Measurements from ENCODE around the gene FAM168A. TPM values are rescaled to one million over a fixed set of nuclear protein-coding genes. Genes with fewer than 3 reads are reported as not detected.

The FAM168A gene
- total RNA-seq, 2 donors from 2014 or later, result 34.0 to 36.0 TPM

- ATAC-seq (ENCODE audit: insufficient number of reproducible peaks, low FRiP score, low read depth), result no peak
- no peaks in the 10 kb centered on the region for H3K36me3 ChIP-seq
- no peak overlapping the region for H3K27ac ChIP-seq
- H3K9me3 ChIP-seq, result no peaks in the 10 kb centered on the region
- H3K4me3 ChIP-seq, result no peak overlapping the region
- no peaks in the 10 kb centered on the region for H3K4me1 ChIP-seq (ENCODE audit: control insufficient read depth in 1 of 2, low read depth in 2 of 2)
- no peaks in the 10 kb centered on the region for H3K27me3 ChIP-seq (replicated peaks; ENCODE audit: insufficient read depth)
- no peak for TF ChIP-seq CTCF (IDR thresholded peaks at IDR 0.05)
- DNase-seq (ENCODE audit: low spot score), result no peak
Observed at GRCh38 chr11:73633999-73634398, 36.1 kb upstream of the FAM168A start.

GRCh38 chr11:73632996-73633395 is 35.1 kb upstream of the FAM168A start:
- Histone ChIP-seq H3K4me3 (no peak overlapping the region), H3K27ac (no peak overlapping the region), H3K36me3 (no peaks in the 10 kb centered on the region), H3K9me3 (no peaks in the 10 kb centered on the region), H3K4me1 (ENCODE audit: control insufficient read depth in 1 of 2, low read depth in 2 of 2) (no peaks in the 10 kb centered on the region), H3K27me3 (replicated peaks; ENCODE audit: insufficient read depth) (no peaks in the 10 kb centered on the region)
- DNase-seq (ENCODE audit: low spot score), result no peak
- no peak for TF ChIP-seq CTCF (IDR thresholded peaks at IDR 0.05)
- no peak for ATAC-seq (ENCODE audit: insufficient number of reproducible peaks, low FRiP score, low read depth)

GRCh38 chr11:73629907-73630306 is 32.0 kb upstream of the FAM168A start:
- no peaks in the 10 kb centered on the region for H3K36me3 ChIP-seq
- ATAC-seq (ENCODE audit: insufficient number of reproducible peaks, low FRiP score, low read depth) (no peak), DNase-seq (ENCODE audit: low spot score) (no peak)
- TF ChIP-seq CTCF (IDR thresholded peaks at IDR 0.05), result no peak
- no peaks in the 10 kb centered on the region for H3K9me3 ChIP-seq
- H3K27me3 ChIP-seq (replicated peaks; ENCODE audit: insufficient read depth), result no peaks in the 10 kb centered on the region
- H3K27ac ChIP-seq, result no peak overlapping the region
- peaks cover 0 to 6% of the 10 kb centered on the region in 2 donors for H3K4me1 ChIP-seq (ENCODE audit: control insufficient read depth in 1 of 2, low read depth in 2 of 2)
- no peak overlapping the region for H3K4me3 ChIP-seq

- ATAC-seq (ENCODE audit: insufficient number of reproducible peaks, low FRiP score, low read depth), result peak; percentile 66
- no peaks in the 10 kb centered on the region for H3K9me3 ChIP-seq
- H3K4me1 ChIP-seq (ENCODE audit: control insufficient read depth in 1 of 2, low read depth in 2 of 2), result peaks cover 0 to 6% of the 10 kb centered on the region in 2 donors
- no peak overlapping the region for H3K27ac ChIP-seq
- no peak for DNase-seq (ENCODE audit: low spot score)
- no peaks in the 10 kb centered on the region for H3K27me3 ChIP-seq (replicated peaks; ENCODE audit: insufficient read depth)
- H3K4me3 ChIP-seq, result peak overlapping the region; percentile 57
- H3K36me3 ChIP-seq, result no peaks in the 10 kb centered on the region
- peak; percentile 93 for TF ChIP-seq CTCF (IDR thresholded peaks at IDR 0.05)
Observed at GRCh38 chr11:73625696-73626318, 27.9 kb upstream of the FAM168A start.

GRCh38 chr11:73623686-73624085 is 25.8 kb upstream of the FAM168A start:
- Histone ChIP-seq H3K4me1 (ENCODE audit: control insufficient read depth in 1 of 2, low read depth in 2 of 2) (peaks cover 0 to 6% of the 10 kb centered on the region in 2 donors), H3K4me3 (no peak overlapping the region), H3K36me3 (no peaks in the 10 kb centered on the region), H3K27ac (peak overlapping the region in 1 of 2 donors; percentile 21), H3K27me3 (replicated peaks; ENCODE audit: insufficient read depth) (no peaks in the 10 kb centered on the region), H3K9me3 (no peaks in the 10 kb centered on the region)
- no peak for ATAC-seq (ENCODE audit: insufficient number of reproducible peaks, low FRiP score, low read depth)
- no peak for DNase-seq (ENCODE audit: low spot score)
- TF ChIP-seq CTCF (IDR thresholded peaks at IDR 0.05), result no peak
